ENCODE results near the gene HSD17B10. TPM values are rescaled to one million over a fixed set of nuclear protein-coding genes. Genes with fewer than 3 reads are reported as not detected.
A peak's percentile ranks its signal among the peaks of the same experiment; 100 is the strongest.

Gene HSD17B10
- total RNA-seq, 1 experiment from 2014 or later, result 112 TPM

DNA sequence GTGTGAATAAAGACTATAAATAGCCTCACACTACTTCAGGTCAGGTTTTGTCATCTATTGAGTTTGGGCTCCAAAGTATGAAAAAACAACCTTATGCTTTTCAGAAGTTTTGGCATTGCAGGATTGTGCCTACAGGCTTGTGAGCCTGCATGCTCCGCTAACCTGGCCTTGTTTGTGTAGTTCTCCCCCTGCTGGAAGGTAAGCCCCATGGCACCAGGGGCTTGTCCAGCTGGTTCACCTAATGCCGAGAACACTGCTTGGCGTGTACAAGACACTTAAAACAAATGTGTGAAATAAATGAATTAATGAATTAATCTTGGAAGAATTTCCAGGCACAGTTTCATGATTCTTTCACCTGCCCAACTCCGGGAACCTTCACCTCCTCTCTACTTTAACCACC lies 1.8 kb upstream of the HSD17B10 start:
- WGBS (ENCODE audit: extremely low coverage, insufficient read length, low lambda C conversion rate), result no CpG with 5 or more reads among the region's 4 CpGs
- no peaks in the 10 kb centered on the region for H3K79me1 ChIP-seq (ENCODE audit: insufficient read depth, low read depth, low read length, poor library complexity, severe bottlenecking)
- no peak overlapping the region for H3K4ac ChIP-seq (ENCODE audit: low read depth, low read length)
- H4K91ac ChIP-seq (ENCODE audit: insufficient read length, low read depth, low read length), result no peak overlapping the region
- H2BK120ac ChIP-seq (ENCODE audit: low read depth, low read length, poor library complexity, severe bottlenecking), result no peak overlapping the region
- H4K20me1 ChIP-seq (ENCODE audit: control insufficient read depth, insufficient read depth, insufficient read length), result no peaks in the 10 kb centered on the region
- no peaks in the 10 kb centered on the region for H3K27me3 ChIP-seq (ENCODE audit: insufficient read depth, low read length)
- H2AK5ac ChIP-seq (ENCODE audit: insufficient read length, low read length), result no peak overlapping the region
- H3K27ac ChIP-seq (ENCODE audit: insufficient read length, low read depth, low read length), result no peak overlapping the region
- no peaks in the 10 kb centered on the region; the same call in 1 of the 2 replicates for H3K79me2 ChIP-seq (ENCODE audit: insufficient read depth, low read length)
- no peak overlapping the region for H3K56ac ChIP-seq (ENCODE audit: insufficient read length, low read depth, low read length)
- peaks cover 31% of the 10 kb centered on the region for H3K9me3 ChIP-seq (ENCODE audit: control insufficient read depth, low read depth, low read length)
- no peaks in the 10 kb centered on the region for H3K4me1 ChIP-seq (ENCODE audit: insufficient read depth, low read length)
- H2AFZ ChIP-seq (ENCODE audit: low read length), result no peak overlapping the region
- H3K9ac ChIP-seq (ENCODE audit: extremely low read depth, insufficient read length, low read length), result no peak overlapping the region
- H2BK20ac ChIP-seq (ENCODE audit: low read depth, low read length, poor library complexity, severe bottlenecking), result no peak overlapping the region
- Mint-ChIP-seq H3K36me3 (ENCODE audit: insufficient read depth in 1 of 3, low read depth in 3 of 3) (peaks cover 5 to 17% (median 11%) of the 10 kb centered on the region in 3 experiments; a peak in 6 of 7 replicates), H3K9me3 (peaks cover 74 to 81% of the 10 kb centered on the region in 2 experiments), H3K27me3 (ENCODE audit: low read depth) (peaks cover 13% of the 10 kb centered on the region), H3K4me3 (no peak overlapping the region; a peak in 1 of 5 replicates), H3K27ac (no peak overlapping the region; a peak in 1 of 7 replicates), H3K4me1 (peaks cover 3 to 11% of the 10 kb centered on the region in 2 experiments; a peak in 3 of 4 replicates)
- no peak overlapping the region for H3K18ac ChIP-seq (ENCODE audit: insufficient read length, low read depth, low read length)
- no peak overlapping the region for H3T11ph ChIP-seq (ENCODE audit: low read length)
- DNase-seq, result peak; percentile 48
- H3K4me2 ChIP-seq (ENCODE audit: insufficient read depth, insufficient read length, low read length), result no peak overlapping the region
- no peak overlapping the region for H4K5ac ChIP-seq (ENCODE audit: insufficient read length, low read depth, low read length)
- no peak overlapping the region for H2BK15ac ChIP-seq (ENCODE audit: low read depth, low read length)
- H2BK12ac ChIP-seq (ENCODE audit: insufficient read length, low read depth, low read length), result no peak overlapping the region
- peaks cover 10% of the 10 kb centered on the region for H3K23me2 ChIP-seq (ENCODE audit: insufficient read length, low read depth, low read length, poor library complexity, severe bottlenecking)
- H2BK5ac ChIP-seq (ENCODE audit: insufficient read length, low read length), result no peak overlapping the region
- H3K23ac ChIP-seq (ENCODE audit: insufficient read length, low read depth, low read length), result no peak overlapping the region
- H3K14ac ChIP-seq (ENCODE audit: insufficient read depth, low read length), result no peak overlapping the region
- no peak overlapping the region for H4K8ac ChIP-seq (replicated peaks; ENCODE audit: insufficient read length, low read depth, low read length)
- TF ChIP-seq, protein P1, sequence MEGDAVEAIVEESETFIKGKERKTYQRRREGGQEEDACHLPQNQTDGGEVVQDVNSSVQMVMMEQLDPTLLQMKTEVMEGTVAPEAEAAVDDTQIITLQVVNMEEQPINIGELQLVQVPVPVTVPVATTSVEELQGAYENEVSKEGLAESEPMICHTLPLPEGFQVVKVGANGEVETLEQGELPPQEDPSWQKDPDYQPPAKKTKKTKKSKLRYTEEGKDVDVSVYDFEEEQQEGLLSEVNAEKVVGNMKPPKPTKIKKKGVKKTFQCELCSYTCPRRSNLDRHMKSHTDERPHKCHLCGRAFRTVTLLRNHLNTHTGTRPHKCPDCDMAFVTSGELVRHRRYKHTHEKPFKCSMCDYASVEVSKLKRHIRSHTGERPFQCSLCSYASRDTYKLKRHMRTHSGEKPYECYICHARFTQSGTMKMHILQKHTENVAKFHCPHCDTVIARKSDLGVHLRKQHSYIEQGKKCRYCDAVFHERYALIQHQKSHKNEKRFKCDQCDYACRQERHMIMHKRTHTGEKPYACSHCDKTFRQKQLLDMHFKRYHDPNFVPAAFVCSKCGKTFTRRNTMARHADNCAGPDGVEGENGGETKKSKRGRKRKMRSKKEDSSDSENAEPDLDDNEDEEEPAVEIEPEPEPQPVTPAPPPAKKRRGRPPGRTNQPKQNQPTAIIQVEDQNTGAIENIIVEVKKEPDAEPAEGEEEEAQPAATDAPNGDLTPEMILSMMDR (conservative IDR thresholded peaks at IDR 0.05), result peak; percentile 78

Data from H9 (cell line).